Measurements from ENCODE around the gene ACKR4. TPM values are rescaled to one million over a fixed set of nuclear protein-coding genes. Genes with fewer than 3 reads are reported as not detected.

The ACKR4 gene
- total RNA-seq, 1 experiment from 2014 or later: not detected

GRCh38 chr3:132563420-132564069 lies 33.5 kb upstream of the ACKR4 start (continued):
- no peak for TF ChIP-seq ARID4B (CRISPR knock-in tag; IDR thresholded peaks at IDR 0.05; ENCODE audit: borderline replicate concordance)
- TF ChIP-seq NFE2L1 (CRISPR knock-in tag; IDR thresholded peaks at IDR 0.05): no peak
- TF ChIP-seq CBFB (CRISPR knock-in tag; IDR thresholded peaks at IDR 0.05; ENCODE audit: low read depth): no peak
- no peak for TF ChIP-seq ATF3 (CRISPR knock-in tag; conservative IDR thresholded peaks at IDR 0.05)
- TF ChIP-seq ELF4 (CRISPR knock-in tag; IDR thresholded peaks at IDR 0.05; ENCODE audit: low read depth): no peak
- no peak for TF ChIP-seq MAX (CRISPR knock-in tag; IDR thresholded peaks at IDR 0.05)
- TF ChIP-seq MLX (CRISPR knock-in tag; IDR thresholded peaks at IDR 0.05): no peak
- TF ChIP-seq ZSCAN18 (CRISPR knock-in tag; IDR thresholded peaks at IDR 0.05): no peak
- TF ChIP-seq SOX15 (CRISPR knock-in tag; IDR thresholded peaks at IDR 0.05): no peak
- no peak for TF ChIP-seq SMAD3 (CRISPR knock-in tag; IDR thresholded peaks at IDR 0.05; ENCODE audit: borderline replicate concordance)

- H3K4me1 Mint-ChIP-seq: peaks cover 6% of the 10 kb centered on the region; the same call in 1 of the 2 replicates
- no peak for ATAC-seq
- H3K9me3 Mint-ChIP-seq: peaks cover 8% of the 10 kb centered on the region
- no peak overlapping the region for H3K4me3 Mint-ChIP-seq
- DNase-seq (ENCODE audit: low spot score): no peak
- no peaks in the 10 kb centered on the region for H3K27me3 Mint-ChIP-seq (ENCODE audit: low read depth)
- CTCF ChIA-PET: no interaction called here
- H3K27ac Mint-ChIP-seq: no peak overlapping the region
- POLR2A ChIA-PET: no interaction called here
- H3K36me3 Mint-ChIP-seq: peaks cover 7% of the 10 kb centered on the region; the same call in 1 of the 2 replicates
- TF ChIP-seq ZNF416 (CRISPR knock-in tag; IDR thresholded peaks at IDR 0.05) (no peak), RORB (CRISPR knock-in tag; IDR thresholded peaks at IDR 0.05) (no peak), GTF2I (CRISPR knock-in tag; conservative IDR thresholded peaks at IDR 0.05) (no peak), ZNF423 (CRISPR knock-in tag; IDR thresholded peaks at IDR 0.05) (no peak), CREB1 (CRISPR knock-in tag; IDR thresholded peaks at IDR 0.05) (no peak), ATF6 (CRISPR knock-in tag; IDR thresholded peaks at IDR 0.05) (no peak), IRF2 (CRISPR knock-in tag; IDR thresholded peaks at IDR 0.05; ENCODE audit: borderline replicate concordance, low read depth) (no peak), GABPB1 (CRISPR knock-in tag; IDR thresholded peaks at IDR 0.05) (no peak), E2F4 (CRISPR knock-in tag; IDR thresholded peaks at IDR 0.05; ENCODE audit: borderline replicate concordance, low read depth) (no peak), ZNF317 (CRISPR knock-in tag; IDR thresholded peaks at IDR 0.05; ENCODE audit: borderline replicate concordance, low read depth) (no peak), EMX1 (CRISPR knock-in tag; IDR thresholded peaks at IDR 0.05) (no peak), SP1 (CRISPR knock-in tag; conservative IDR thresholded peaks at IDR 0.05) (no peak), E2F1 (CRISPR knock-in tag; IDR thresholded peaks at IDR 0.05) (no peak), FOXP1 (CRISPR knock-in tag; IDR thresholded peaks at IDR 0.05; ENCODE audit: borderline replicate concordance) (no peak)
These were observed 33.0 kb upstream of the ACKR4 start for GRCh38 chr3:132564070-132564465.
